WTC11 (cell line): ENCODE data around the gene ATP2C1. TPM values are rescaled to one million over a fixed set of nuclear protein-coding genes. Genes with fewer than 3 reads are reported as not detected.

Source experiments
- ATAC-seq: fragments of 200-7000 bp; cut with Tn5 transposase; 2 replicates; pipeline ENCODE4 v1.10.0; 2021; ENCODE audit warnings: mild to moderate bottlenecking, moderate library complexity
- CTCF ChIA-PET: fragments of 300-600 bp; sonication (Branson Sonifier 250); formaldehyde crosslinking; loops from one replicate; lab custom pipeline; 2021; ENCODE audit warnings: antibody characterized with exemption; lab: Charles Lee
- POLR2A ChIA-PET: fragments of 350-600 bp; sonication (Branson Sonifier 250); formaldehyde crosslinking; loops from one replicate; lab custom pipeline; 2021; ENCODE audit warnings: antibody characterized with exemption; lab: Charles Lee
- DNase-seq: peaks from one replicate; pipeline ENCODE4 v3.0.0; 2021; ENCODE audit warnings: low spot score
- H3K27ac Mint-ChIP-seq: 2 replicates; pipeline ENCODE4 v1.8.0; 2021; ENCODE audit warnings: mixed read lengths
- H3K27me3 Mint-ChIP-seq: 2 replicates; pipeline ENCODE4 v1.8.0; 2021; ENCODE audit warnings: low read depth, mild to moderate bottlenecking, moderate library complexity, mixed read lengths
- H3K36me3 Mint-ChIP-seq: 2 replicates; pipeline ENCODE4 v1.8.0; 2021; ENCODE audit warnings: mixed read lengths
- H3K4me1 Mint-ChIP-seq: 2 replicates; pipeline ENCODE4 v1.8.0; 2022; ENCODE audit warnings: mixed read lengths
- H3K4me3 Mint-ChIP-seq: 2 replicates; pipeline ENCODE4 v1.8.0; 2021; ENCODE audit warnings: mild to moderate bottlenecking, moderate library complexity, mixed read lengths
- H3K9me3 Mint-ChIP-seq: 2 replicates; pipeline ENCODE4 v1.8.0; 2021; ENCODE audit warnings: mixed read lengths
- CBFB ChIP-seq: sonication (generic); formaldehyde crosslinking; IDR thresholded peaks from 2 replicates; pipeline ENCODE4 v1.8.1; 2022; ENCODE audit warnings: mild to moderate bottlenecking, low read depth, missing genetic modification reagents
- CREM ChIP-seq: sonication (generic); formaldehyde crosslinking; IDR thresholded peaks from 2 replicates; pipeline ENCODE4 v1.8.1; 2022; ENCODE audit warnings: mild to moderate bottlenecking, missing genetic modification reagents, moderate library complexity
- ELF4 ChIP-seq: sonication (generic); formaldehyde crosslinking; IDR thresholded peaks from 2 replicates; pipeline ENCODE4 v1.8.1; 2022; ENCODE audit warnings: low read depth, mild to moderate bottlenecking, moderate library complexity, missing genetic modification reagents
- ESRRA ChIP-seq: sonication (generic); formaldehyde crosslinking; IDR thresholded peaks from 2 replicates; pipeline ENCODE4 v1.8.1; 2022; ENCODE audit warnings: mild to moderate bottlenecking, missing genetic modification reagents, borderline replicate concordance
- ETV6 ChIP-seq: sonication (generic); formaldehyde crosslinking; IDR thresholded peaks from 2 replicates; pipeline ENCODE4 v1.8.1; 2022; ENCODE audit warnings: mild to moderate bottlenecking, missing genetic modification reagents
- GABPB1 ChIP-seq: sonication (generic); formaldehyde crosslinking; IDR thresholded peaks from 2 replicates; pipeline ENCODE4 v1.8.1; 2023; ENCODE audit warnings: mild to moderate bottlenecking, missing genetic modification reagents
- GRHL2 ChIP-seq: fragments of 250-450 bp; sonication (Bioruptor Pico); IDR thresholded peaks from 2 replicates; pipeline ENCODE4 v1.8.0; 2022; ENCODE audit warnings: mild to moderate bottlenecking, moderate library complexity; ENCODE audit not compliant: insufficient replicate concordance, severe bottlenecking
- HMGXB4 ChIP-seq: sonication (generic); formaldehyde crosslinking; IDR thresholded peaks from 2 replicates; pipeline ENCODE4 v1.8.1; 2023; ENCODE audit warnings: mild to moderate bottlenecking, moderate library complexity, missing genetic modification reagents
- IRF1 ChIP-seq: sonication (generic); formaldehyde crosslinking; IDR thresholded peaks from 2 replicates; pipeline ENCODE4 v1.8.0; 2023; ENCODE audit warnings: missing genetic modification reagents
- IRF2 ChIP-seq: sonication (generic); formaldehyde crosslinking; IDR thresholded peaks from 2 replicates; pipeline ENCODE4 v1.8.0; 2022; ENCODE audit warnings: low read depth, missing genetic modification reagents, borderline replicate concordance
- JUN ChIP-seq: sonication (generic); formaldehyde crosslinking; IDR thresholded peaks from 2 replicates; pipeline ENCODE4 v1.8.0; 2023; ENCODE audit warnings: mild to moderate bottlenecking, missing genetic modification reagents
- KAT7 ChIP-seq: sonication (generic); formaldehyde crosslinking; IDR thresholded peaks from 2 replicates; pipeline ENCODE4 v1.8.1; 2023; ENCODE audit warnings: missing genetic modification reagents, mild to moderate bottlenecking, borderline replicate concordance
- MAX ChIP-seq: sonication (generic); formaldehyde crosslinking; IDR thresholded peaks from 2 replicates; pipeline ENCODE4 v1.8.0; 2022; ENCODE audit warnings: mild to moderate bottlenecking, missing genetic modification reagents
- MXD4 ChIP-seq: fragments of 250-450 bp; sonication (Bioruptor Pico); IDR thresholded peaks from 2 replicates; pipeline ENCODE4 v1.8.0; 2021; ENCODE audit warnings: mild to moderate bottlenecking, moderate library complexity, borderline replicate concordance
- OVOL2 ChIP-seq: fragments of 250-450 bp; sonication (Bioruptor Pico); IDR thresholded peaks from 2 replicates; pipeline ENCODE4 v1.9.0; 2021; ENCODE audit warnings: mild to moderate bottlenecking, borderline replicate concordance
- RELA ChIP-seq: sonication (generic); formaldehyde crosslinking; IDR thresholded peaks from 2 replicates; pipeline ENCODE4 v1.8.1; 2022; ENCODE audit warnings: missing genetic modification reagents, mild to moderate bottlenecking, borderline replicate concordance
- SMAD3 ChIP-seq: sonication (generic); formaldehyde crosslinking; IDR thresholded peaks from 2 replicates; pipeline ENCODE4 v1.8.0; 2022; ENCODE audit warnings: missing genetic modification reagents, mild to moderate bottlenecking, borderline replicate concordance
- TEAD1 ChIP-seq: sonication (generic); formaldehyde crosslinking; IDR thresholded peaks from 2 replicates; pipeline ENCODE4 v1.8.0; 2022; ENCODE audit warnings: mild to moderate bottlenecking, missing genetic modification reagents
- TP53 ChIP-seq: sonication (generic); formaldehyde crosslinking; IDR thresholded peaks from 2 replicates; pipeline ENCODE4 v1.8.1; 2023; ENCODE audit warnings: mild to moderate bottlenecking, missing genetic modification reagents
- ZNF416 ChIP-seq: fragments of 250-450 bp; sonication (Bioruptor Pico); IDR thresholded peaks from 2 replicates; pipeline ENCODE4 v1.9.0; 2021; ENCODE audit warnings: mild to moderate bottlenecking, inconsistent platforms
- ZNF425 ChIP-seq: fragments of 250-450 bp; sonication (Bioruptor Pico); conservative IDR thresholded peaks from 2 replicates; pipeline ENCODE4 v1.9.0; 2021; ENCODE audit warnings: mild to moderate bottlenecking
- total RNA-seq: library from RNA; stranded (reverse); gene quantifications from 3 replicates; pipeline ENCODE4 v1.2.3, GENCODE V29; 2021

Gene ATP2C1
- total RNA-seq, 1 experiment from 2014 or later = 62.5 TPM

GRCh38 chr3:131009698-131010097, 115.8 kb downstream of the ATP2C1 start:
- Mint-ChIP-seq H3K36me3 (peaks cover 26% of the 10 kb centered on the region), H3K4me3 (no peak overlapping the region), H3K4me1 (no peaks in the 10 kb centered on the region), H3K9me3 (no peaks in the 10 kb centered on the region), H3K27ac (no peak overlapping the region), H3K27me3 (no peaks in the 10 kb centered on the region)
- CTCF ChIA-PET = no interaction called here
- ATAC-seq (no peak), DNase-seq (no peak)
- POLR2A ChIA-PET = no interaction called here
- TF ChIP-seq KAT7 (no peak), IRF2 (no peak), TEAD1 (CRISPR knock-in tag) (no peak), ZNF416 (no peak), ETV6 (CRISPR knock-in tag) (no peak), GABPB1 (CRISPR knock-in tag) (no peak), SMAD3 (CRISPR knock-in tag) (no peak), RELA (CRISPR knock-in tag) (no peak), ELF4 (CRISPR knock-in tag) (no peak), ESRRA (CRISPR knock-in tag) (no peak), JUN (CRISPR knock-in tag) (no peak), CBFB (no peak)

GRCh38 chr3:131018970-131019369, 125.1 kb downstream of the ATP2C1 start:
- H3K27ac Mint-ChIP-seq = no peak overlapping the region
- no peaks in the 10 kb centered on the region for H3K4me1 Mint-ChIP-seq
- peaks cover 18% of the 10 kb centered on the region for H3K36me3 Mint-ChIP-seq
- TF ChIP-seq ZNF425 (CRISPR knock-in tag) (no peak), MAX (CRISPR knock-in tag) (no peak), IRF1 (no peak), IRF2 (no peak), JUN (CRISPR knock-in tag) (no peak), ETV6 (CRISPR knock-in tag) (no peak), MXD4 (CRISPR knock-in tag) (no peak), HMGXB4 (CRISPR knock-in tag) (no peak), TP53 (CRISPR knock-in tag) (no peak), OVOL2 (CRISPR knock-in tag) (no peak), CREM (CRISPR knock-in tag) (no peak), GRHL2 (CRISPR knock-in tag) (no peak)
- TF ChIP-seq, all 79 proteins: peak for 0
- DNase-seq = no peak
- Mint-ChIP-seq H3K27me3 (no peaks in the 10 kb centered on the region), H3K9me3 (no peaks in the 10 kb centered on the region), H3K4me3 (no peak overlapping the region)
- POLR2A ChIA-PET = no interaction called here
- no peak for ATAC-seq
- CTCF ChIA-PET = interaction anchor here (0.6 to 1.1 kb wide), 3 partner anchors 14 to 1104 kb away, joined by 3 to 5 read pairs (median 3); no protein-coding TSS in a partner anchor
